ENCODE results near the gene NIPA2. TPM values are rescaled to one million over a fixed set of nuclear protein-coding genes. Genes with fewer than 3 reads are reported as not detected.
A peak's percentile ranks its signal among the peaks of the same experiment; 100 is the strongest.

The NIPA2 gene
- polyA plus RNA-seq, 3 donors, result 26.7 to 75.8 (median 49.0) TPM

- H3K27me3 Mint-ChIP-seq (ENCODE audit: low read depth in 3 of 3), result peaks cover 0 to 3% (median 0%) of the 10 kb centered on the region in 3 donors
- H3K27ac Mint-ChIP-seq, result peak overlapping the region in 1 of 7 donors; percentile 1
- no peak overlapping the region for H3K9ac ChIP-seq (ENCODE audit: insufficient read depth, low read length, poor library complexity, severe bottlenecking)
Observed at GRCh38 chr15:22893881-22894280, 55.4 kb downstream of the NIPA2 start.

GRCh38 chr15:22895465-22896190, 57.2 kb downstream of the NIPA2 start:
- Histone ChIP-seq H2AFZ (ENCODE audit: insufficient read depth, low read depth, low read length, poor library complexity, severe bottlenecking) (no peak overlapping the region), H3K27ac (ENCODE audit: low read depth in 1 of 2, low read length in 2 of 2) (no peak overlapping the region), H3K9me3 (replicated peaks in 1 of 2; ENCODE audit: control insufficient read depth in 1 of 2, insufficient read depth in 1 of 2, low read length in 2 of 2) (no peaks in the 10 kb centered on the region), H3K4me3 (replicated peaks in 1 of 3; ENCODE audit: low read depth in 2 of 3, low read length in 3 of 3) (no peak overlapping the region), H3K9ac (ENCODE audit: insufficient read depth, low read length, poor library complexity, severe bottlenecking) (no peak overlapping the region), H3K4me1 (ENCODE audit: control insufficient read depth in 1 of 2, insufficient read depth in 2 of 2, low read length in 2 of 2) (no peaks in the 10 kb centered on the region), H3K27me3 (ENCODE audit: control insufficient read depth in 2 of 2, insufficient read depth in 2 of 2, low read length in 2 of 2) (no peaks in the 10 kb centered on the region), H3K36me3 (replicated peaks in 1 of 2; ENCODE audit: control insufficient read depth in 1 of 2, insufficient read depth in 2 of 2, low read length in 2 of 2) (peaks cover 55 to 83% of the 10 kb centered on the region in 2 donors), H3K79me2 (ENCODE audit: insufficient read depth, low read length) (no peaks in the 10 kb centered on the region), H4K20me1 (ENCODE audit: insufficient read depth, low read length) (no peaks in the 10 kb centered on the region), H3K4me2 (replicated peaks; ENCODE audit: extremely low read depth, low read length, poor library complexity, severe bottlenecking) (no peak overlapping the region)
- Mint-ChIP-seq H3K4me3 (no peak overlapping the region), H3K4me1 (no peaks in the 10 kb centered on the region), H3K9me3 (peaks cover 0 to 9% (median 2%) of the 10 kb centered on the region in 7 donors), H3K27me3 (ENCODE audit: low read depth in 3 of 3) (peaks cover 0 to 3% (median 0%) of the 10 kb centered on the region in 3 donors), H3K36me3 (peaks cover 55 to 87% of the 10 kb centered on the region in 2 donors), H3K27ac (peak overlapping the region in 2 of 7 donors; percentile 23 to 78)
- 100% methylated on average over 6 of the region's 10 CpGs for WGBS (ENCODE audit: insufficient coverage)
- DNase-seq, result no peak
- no peak for TF ChIP-seq CTCF (IDR thresholded peaks at IDR 0.05)
- intact Hi-C loops (cut with micrococcal nuclease), result no loop called here

More at GRCh38 chr15:22893881-22894280, 55.4 kb downstream of the NIPA2 start:
- WGBS (ENCODE audit: insufficient coverage), result 92% methylated on average over 5 of the region's 13 CpGs
- H3K4me1 ChIP-seq (ENCODE audit: control insufficient read depth in 1 of 2, insufficient read depth in 2 of 2, low read length in 2 of 2), result no peaks in the 10 kb centered on the region
- Mint-ChIP-seq H3K4me3 (no peak overlapping the region), H3K9me3 (no peaks in the 10 kb centered on the region), H3K4me1 (no peaks in the 10 kb centered on the region), H3K36me3 (peaks cover 47 to 85% of the 10 kb centered on the region in 2 donors)
- no peak for TF ChIP-seq CTCF (IDR thresholded peaks at IDR 0.05)
- H3K36me3 ChIP-seq (replicated peaks in 1 of 2; ENCODE audit: control insufficient read depth in 1 of 2, insufficient read depth in 2 of 2, low read length in 2 of 2), result peaks cover 51 to 80% of the 10 kb centered on the region in 2 donors
- no peak for DNase-seq
- no peak overlapping the region for H2AFZ ChIP-seq (ENCODE audit: insufficient read depth, low read depth, low read length, poor library complexity, severe bottlenecking)
- H3K9me3 ChIP-seq (replicated peaks in 1 of 2; ENCODE audit: control insufficient read depth in 1 of 2, insufficient read depth in 1 of 2, low read length in 2 of 2), result no peaks in the 10 kb centered on the region
- intact Hi-C loops (cut with micrococcal nuclease), result no loop called here
- H3K79me2 ChIP-seq (ENCODE audit: insufficient read depth, low read length), result no peaks in the 10 kb centered on the region
- H3K4me2 ChIP-seq (replicated peaks; ENCODE audit: extremely low read depth, low read length, poor library complexity, severe bottlenecking), result no peak overlapping the region
- no peaks in the 10 kb centered on the region for H3K27me3 ChIP-seq (ENCODE audit: control insufficient read depth in 2 of 2, insufficient read depth in 2 of 2, low read length in 2 of 2)
- no peak overlapping the region for H3K4me3 ChIP-seq (replicated peaks in 1 of 3; ENCODE audit: low read depth in 2 of 3, low read length in 3 of 3)
- no peaks in the 10 kb centered on the region for H4K20me1 ChIP-seq (ENCODE audit: insufficient read depth, low read length)
- no peak overlapping the region for H3K27ac ChIP-seq (ENCODE audit: low read depth in 1 of 2, low read length in 2 of 2)
